HCT116 (cell line): ENCODE data around the gene RPTOR. TPM values are rescaled to one million over a fixed set of nuclear protein-coding genes. Genes with fewer than 3 reads are reported as not detected.

Experiments used
- ATAC-seq: fragments of 200-7000 bp; cut with Tn5 transposase; 2 replicates; pipeline ENCODE4 v1.9.1; 2020; ENCODE audit warnings: mild to moderate bottlenecking, moderate library complexity
- BruUV-seq: library from RNA; stranded (reverse); fragments of 400-500 nt; replicated peaks from 2 replicates; lab custom pipeline; 2021; lab: Mats Ljungman, UMichigan
- CTCF ChIA-PET: fragments of 300-600 bp; sonication (Branson Sonifier 250); formaldehyde crosslinking; loops from one replicate; lab custom pipeline; 2021; ENCODE audit warnings: antibody characterized with exemption; lab: Charles Lee
- POLR2A ChIA-PET: fragments of 300-600, 350-600 bp; sonication (Branson Sonifier 250); formaldehyde crosslinking; loops from one replicate; lab custom pipeline; 2021; ENCODE audit warnings: antibody characterized with exemption; lab: Charles Lee
- RAD21 ChIA-PET, 2 experiments: fragments of 300-600 bp; sonication (Branson Sonifier 250); formaldehyde crosslinking; loops; one replicate each; lab custom pipeline; 2023; ENCODE audit warnings: low total read pairs in 2 of 2; ENCODE audit not compliant: uncharacterized antibody in 2 of 2, unreplicated experiment in 2 of 2, low non-redundant PET in 1 of 2; lab: Charles Lee
- DNase-seq: peaks from one replicate; pipeline ENCODE4 v3.0.0-alpha.2; 2010; ENCODE audit warnings: low read depth, low spot score
- H2AFZ ChIP-seq: fragments of 200-600 bp; shearing (Covaris generic), sonication (generic); 2 replicates; pipeline ENCODE4 v1.6.1; 2017; ENCODE audit warnings: low read depth, mixed run types, mixed read lengths, antibody characterized with exemption, low read length; ENCODE audit not compliant: poor library complexity, severe bottlenecking
- H3K27ac ChIP-seq: 2 replicates; pipeline ENCODE4 v1.5.1; 2012; ENCODE audit warnings: low read depth, low read length
- H3K27me3 ChIP-seq: fragments of 200-600 bp; sonication (generic); 2 replicates; pipeline ENCODE4 v1.6.1; 2016; ENCODE audit warnings: mixed run types, low read length, mixed read lengths; ENCODE audit not compliant: insufficient read depth
- H3K36me3 ChIP-seq, 2 experiments: fragments of 200-500 bp in 1 of 2; fragments of 200-600 bp in 1 of 2; sonication (Bioruptor generic) in 1 of 2; sonication (generic) in 1 of 2; 2 replicates each; pipeline versions ENCODE4 v1.5.1 to v1.6.1; 2014 to 2016; ENCODE audit warnings: low read length in 2 of 2, inconsistent platforms in 1 of 2, mixed read lengths in 1 of 2, mixed run types in 1 of 2; ENCODE audit not compliant: insufficient read depth in 2 of 2, control insufficient read depth in 1 of 2
- H3K4me1 ChIP-seq, 2 experiments: fragments of 200-600 bp in 1 of 2; sonication (generic) in 1 of 2; 2 replicates each; pipeline versions ENCODE4 v1.5.1 to v1.6.1; 2012 to 2017; ENCODE audit warnings: low read length in 2 of 2, inconsistent platforms in 1 of 2, mild to moderate bottlenecking in 1 of 2, mixed read lengths in 1 of 2, mixed run types in 1 of 2, moderate library complexity in 1 of 2; ENCODE audit not compliant: insufficient read depth in 2 of 2, control insufficient read depth in 1 of 2
- H3K4me2 ChIP-seq: fragments of 200-600 bp; sonication (generic); 2 replicates; pipeline ENCODE4 v1.6.1; 2017; ENCODE audit warnings: mixed run types, low read length, mixed read lengths
- H3K4me3 ChIP-seq, 2 experiments: fragments of 200-600 bp in 1 of 2; sonication (generic) in 1 of 2; replicated peaks in 1 of 2; 2 replicates each; pipeline ENCODE4 v1.5.1; 2011 to 2016; ENCODE audit warnings: low read length in 2 of 2, control low read depth in 1 of 2, low read depth in 1 of 2, mild to moderate bottlenecking in 1 of 2, mixed read lengths in 1 of 2, mixed run types in 1 of 2
- H3K79me2 ChIP-seq: fragments of 200-600 bp; sonication (generic); 2 replicates; pipeline ENCODE4 v1.6.1; 2017; ENCODE audit warnings: mild to moderate bottlenecking, mixed run types, low read length, moderate library complexity, mixed read lengths; ENCODE audit not compliant: insufficient read depth
- H3K9ac ChIP-seq: fragments of 200-600 bp; sonication (generic); 2 replicates; pipeline ENCODE4 v1.6.1; 2016; ENCODE audit warnings: low read length, mixed read lengths
- H3K9me2 ChIP-seq: fragments of 200-600 bp; sonication (generic), shearing (Covaris generic); 2 replicates; pipeline ENCODE4 v1.6.1; 2017; ENCODE audit warnings: mixed run types, mild to moderate bottlenecking, moderate library complexity; ENCODE audit not compliant: insufficient read depth
- H3K9me3 ChIP-seq, 2 experiments: fragments of 200-500 bp in 1 of 2; fragments of 200-600 bp in 1 of 2; sonication (Bioruptor generic) in 1 of 2; sonication (generic) in 1 of 2; 2 replicates each; pipeline ENCODE4 v1.6.1; 2014 to 2017; ENCODE audit warnings: low read length in 2 of 2, mixed read lengths in 2 of 2, inconsistent platforms in 1 of 2, low read depth in 1 of 2, mild to moderate bottlenecking in 1 of 2, mixed run types in 1 of 2, moderate library complexity in 1 of 2; ENCODE audit not compliant: control insufficient read depth in 1 of 2, insufficient read depth in 1 of 2
- H4K20me1 ChIP-seq: fragments of 200-600 bp; sonication (generic), shearing (Covaris generic); 2 replicates; pipeline ENCODE4 v1.6.1; 2017; ENCODE audit warnings: mixed run types, mild to moderate bottlenecking, moderate library complexity; ENCODE audit not compliant: insufficient read depth
- CBX3 ChIP-seq: IDR thresholded peaks from 2 replicates; pipeline ENCODE4 v1.6.1; 2012; ENCODE audit warnings: low read depth
- CEBPB ChIP-seq: IDR thresholded peaks from 2 replicates; pipeline ENCODE4 v1.6.1; 2012; ENCODE audit warnings: low read depth
- CTCF ChIP-seq, 3 experiments: fragments of 200-600 bp in 1 of 3; sonication (generic) in 1 of 3; IDR thresholded peaks in 2 of 3; conservative IDR thresholded peaks in 1 of 3; 2 replicates each; pipeline ENCODE4 v1.5.1; 2012 to 2017; ENCODE audit warnings: low read depth in 2 of 3, low read length in 2 of 3, antibody characterized with exemption in 1 of 3, borderline replicate concordance in 1 of 3, control low read depth in 1 of 3, mild to moderate bottlenecking in 1 of 3, mixed read lengths in 1 of 3, mixed run types in 1 of 3, moderate library complexity in 1 of 3; ENCODE audit not compliant: insufficient read depth in 1 of 3
- EGR1 ChIP-seq: IDR thresholded peaks from 2 replicates; pipeline ENCODE4 v1.6.1; 2012; ENCODE audit warnings: low read depth
- EZH2 ChIP-seq: fragments of 200-600 bp; sonication (generic); IDR thresholded peaks from 2 replicates; pipeline ENCODE4 v1.6.1; 2017; ENCODE audit warnings: antibody characterized with exemption, mixed run types
- EZH2phosphoT487 ChIP-seq: fragments of 200-600 bp; IDR thresholded peaks from 2 replicates; pipeline ENCODE4 v1.6.1; 2018; ENCODE audit warnings: antibody characterized with exemption, borderline replicate concordance
- MAX ChIP-seq: IDR thresholded peaks from 2 replicates; pipeline ENCODE4 v1.6.1; 2012
- RAD21 ChIP-seq: IDR thresholded peaks from 2 replicates; pipeline ENCODE4 v1.6.1; 2012; ENCODE audit warnings: low read depth, mild to moderate bottlenecking
- REST ChIP-seq: IDR thresholded peaks from 2 replicates; pipeline ENCODE4 v1.6.1; 2012; ENCODE audit warnings: low read depth
- SIN3A ChIP-seq: IDR thresholded peaks from 2 replicates; pipeline ENCODE4 v1.6.1; 2012; ENCODE audit warnings: low read depth
- YY1 ChIP-seq: IDR thresholded peaks from 2 replicates; pipeline ENCODE4 v1.6.1; 2011; ENCODE audit warnings: low read length, low read depth, moderate library complexity, mild to moderate bottlenecking; ENCODE audit not compliant: insufficient replicate concordance; ENCODE audit errors: extremely low read depth
- ZBTB33 ChIP-seq: IDR thresholded peaks from 2 replicates; pipeline ENCODE4 v1.6.1; 2011; ENCODE audit warnings: mild to moderate bottlenecking, low read length, moderate library complexity; ENCODE audit not compliant: insufficient replicate concordance; ENCODE audit errors: extremely low read depth
- ZFX ChIP-seq: fragments of 450-650 bp; IDR thresholded peaks from 2 replicates; pipeline ENCODE4 v1.6.1; 2017
- intact Hi-C: fragments of 100-400 bp; cut with micrococcal nuclease; formaldehyde crosslinking; loops from 2 replicates; pipeline ENCODE4 v1.10.0; 2022
- total RNA-seq: library from RNA; stranded (reverse); gene quantifications from one replicate; pipeline ENCODE4 v1.2.1, GENCODE V29; 2021; ENCODE audit not compliant: unreplicated experiment

RPTOR gene
- total RNA-seq, 1 experiment from 2014 or later = 69.5 TPM

- Histone ChIP-seq H3K4me2 (no peak overlapping the region), H3K36me3 (no peaks in the 10 kb centered on the region), H3K4me1 (no peaks in the 10 kb centered on the region), H4K20me1 (peaks cover 4% of the 10 kb centered on the region; the same call in 1 of the 2 replicates), H3K27me3 (no peaks in the 10 kb centered on the region), H3K9me3 (no peaks in the 10 kb centered on the region), H3K9ac (no peak overlapping the region), H3K9me2 (no peaks in the 10 kb centered on the region), H2AFZ (no peak overlapping the region), H3K27ac (no peak overlapping the region), H3K79me2 (peaks cover 94% of the 10 kb centered on the region), H3K4me3 (no peak overlapping the region)
- no TSS peak for BruUV-seq
- DNase-seq = no peak
- no peak for TF ChIP-seq MAX
- TF ChIP-seq EGR1 = no peak
- no peak for TF ChIP-seq REST
- no peak for TF ChIP-seq EZH2phosphoT487
- TF ChIP-seq YY1 = no peak
- no peak for TF ChIP-seq EZH2
- no peak for TF ChIP-seq ZFX
- TF ChIP-seq CBX3 = no peak
- TF ChIP-seq RAD21 = no peak
- no peak for TF ChIP-seq ZBTB33
- TF ChIP-seq CTCF (IDR thresholded peaks at IDR 0.05 in 2 of 3, conservative IDR thresholded peaks at IDR 0.05 in 1 of 3; ENCODE audit: borderline replicate concordance in 1 of 3, insufficient read depth in 1 of 3, low read depth in 2 of 3, low read length in 2 of 3) = no peak
- TF ChIP-seq SIN3A = no peak
- TF ChIP-seq CEBPB = no peak
- ATAC-seq = no peak
- ChIA-PET POLR2A (no interaction called here), CTCF (interaction anchor here (2.5 kb wide), 1 partner anchor 10 kb away, joined by 13 read pairs; no protein-coding TSS in a partner anchor), RAD21 (no interaction called here)
- intact Hi-C loops = no loop called here
Observed at GRCh38 chr17:80639658-80640057, 95.0 kb downstream of the RPTOR start.
